Middle frontal gyrus (tissue), 1 donor: ENCODE results near the gene TECTA.
"Not testable (repeated sequence)": the region's sequence is repeated elsewhere in the genome, so short reads cannot be mapped to it uniquely, and the experiment has no call there.

Experiments
- DNase-seq: peaks from one replicate; pipeline ENCODE4 v3.0.0-alpha.2; 2015; ENCODE audit warnings: low spot score; ENCODE audit errors: extremely low spot score

Gene TECTA

GRCh38 chr11:121163658-121164308, 62.7 kb downstream of the TECTA start:
- no peak for DNase-seq

DNA sequence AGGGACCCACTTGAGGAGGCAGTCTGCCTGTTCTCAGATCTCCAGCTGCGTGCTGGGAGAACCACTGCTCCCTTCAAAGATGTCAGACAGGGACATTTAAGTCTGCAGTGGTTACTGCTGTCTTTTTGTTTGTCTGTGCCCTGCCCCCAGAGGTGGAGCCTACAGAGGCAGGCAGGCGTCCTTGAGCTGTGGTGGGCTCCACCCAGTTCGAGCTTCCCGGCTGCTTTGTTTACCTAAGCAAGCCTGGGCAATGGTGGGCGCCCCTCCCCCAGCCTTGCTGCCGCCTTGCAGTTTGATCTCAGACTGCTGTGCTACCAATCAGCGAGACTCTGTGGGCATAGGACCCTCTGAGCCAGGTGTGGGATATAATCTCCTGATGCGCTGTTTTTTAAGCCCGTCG, 76.6 kb downstream of the TECTA start:
- not testable (repeated sequence) for DNase-seq

DNA sequence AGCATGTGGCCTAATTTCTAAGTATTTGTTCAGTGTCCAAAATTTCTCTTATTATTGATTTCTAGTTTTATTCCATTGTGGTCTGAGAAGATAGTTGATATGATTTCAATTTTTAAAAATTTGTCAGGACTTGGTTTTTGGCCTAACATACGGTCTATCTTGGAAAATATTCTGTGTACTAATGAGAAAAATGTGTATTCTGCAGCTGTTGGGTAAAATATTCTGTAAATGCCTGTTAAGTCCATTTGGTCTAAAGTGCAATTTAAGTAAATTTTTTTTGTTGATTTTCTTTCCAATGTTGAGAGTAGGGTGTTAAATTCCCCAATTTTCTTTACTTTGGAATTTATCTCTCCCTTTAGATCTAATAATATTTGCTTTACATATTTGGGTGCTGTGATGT, 78.3 kb downstream of the TECTA start:
- no peak for DNase-seq

DNA sequence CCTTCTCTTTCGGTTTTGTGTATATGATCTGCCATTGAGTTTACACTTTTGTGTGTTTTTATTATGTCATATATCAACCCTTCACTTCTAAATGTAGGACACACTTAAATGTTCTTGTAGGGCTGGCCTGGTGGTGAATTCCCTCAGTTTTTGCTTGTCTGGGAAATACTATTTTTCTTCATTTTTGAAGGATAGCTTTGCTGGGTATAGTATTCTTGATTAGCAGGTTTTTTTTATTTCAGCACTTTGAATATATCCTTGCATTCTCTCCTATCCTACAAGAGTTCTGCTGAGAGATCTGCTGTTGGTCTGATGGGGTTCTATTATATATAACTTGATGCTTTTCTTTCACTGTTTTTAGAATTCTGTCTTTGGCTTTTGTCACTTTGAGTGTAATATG, 79.1 kb downstream of the TECTA start:
- no peak for DNase-seq

DNA sequence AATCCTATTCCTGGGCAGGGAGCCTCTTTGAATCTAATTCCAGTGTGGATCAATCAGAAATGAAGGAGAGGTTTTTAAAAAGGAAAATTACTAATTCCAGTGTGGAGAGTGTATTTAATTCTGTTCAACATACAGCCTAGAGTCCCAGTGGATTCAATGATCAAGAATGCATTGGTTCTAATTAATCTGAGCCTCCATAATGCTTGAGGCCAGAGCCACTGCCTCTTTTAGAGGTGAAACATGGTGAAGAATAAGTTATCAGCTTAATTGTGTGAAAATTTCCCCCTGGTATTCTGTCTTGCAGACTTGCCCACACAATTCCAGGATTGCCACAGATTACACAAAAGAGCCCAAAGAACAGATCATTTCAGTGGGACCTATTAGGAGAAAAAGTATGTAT, 87.7 kb downstream of the TECTA start:
- no peak for DNase-seq

DNA sequence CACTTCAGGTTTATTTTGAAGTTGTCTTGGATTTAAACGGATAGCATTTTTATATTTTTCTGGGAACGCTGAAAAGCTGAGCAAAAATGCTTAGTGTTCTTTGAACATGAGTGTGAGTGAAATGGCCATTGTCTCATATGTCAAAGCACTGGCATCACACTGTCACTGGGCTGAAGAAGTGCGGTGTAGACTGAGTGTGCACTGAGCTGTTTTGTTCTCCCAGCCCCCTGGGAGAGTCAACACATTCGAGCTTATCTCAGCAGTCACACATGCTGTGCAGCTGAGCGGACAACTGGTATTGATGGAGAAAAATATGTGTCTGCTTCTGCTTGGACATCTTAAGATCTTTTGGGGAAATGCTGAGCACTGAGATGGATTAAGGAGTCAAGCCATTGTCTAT, 90.8 kb downstream of the TECTA start:
- no peak for DNase-seq

DNA sequence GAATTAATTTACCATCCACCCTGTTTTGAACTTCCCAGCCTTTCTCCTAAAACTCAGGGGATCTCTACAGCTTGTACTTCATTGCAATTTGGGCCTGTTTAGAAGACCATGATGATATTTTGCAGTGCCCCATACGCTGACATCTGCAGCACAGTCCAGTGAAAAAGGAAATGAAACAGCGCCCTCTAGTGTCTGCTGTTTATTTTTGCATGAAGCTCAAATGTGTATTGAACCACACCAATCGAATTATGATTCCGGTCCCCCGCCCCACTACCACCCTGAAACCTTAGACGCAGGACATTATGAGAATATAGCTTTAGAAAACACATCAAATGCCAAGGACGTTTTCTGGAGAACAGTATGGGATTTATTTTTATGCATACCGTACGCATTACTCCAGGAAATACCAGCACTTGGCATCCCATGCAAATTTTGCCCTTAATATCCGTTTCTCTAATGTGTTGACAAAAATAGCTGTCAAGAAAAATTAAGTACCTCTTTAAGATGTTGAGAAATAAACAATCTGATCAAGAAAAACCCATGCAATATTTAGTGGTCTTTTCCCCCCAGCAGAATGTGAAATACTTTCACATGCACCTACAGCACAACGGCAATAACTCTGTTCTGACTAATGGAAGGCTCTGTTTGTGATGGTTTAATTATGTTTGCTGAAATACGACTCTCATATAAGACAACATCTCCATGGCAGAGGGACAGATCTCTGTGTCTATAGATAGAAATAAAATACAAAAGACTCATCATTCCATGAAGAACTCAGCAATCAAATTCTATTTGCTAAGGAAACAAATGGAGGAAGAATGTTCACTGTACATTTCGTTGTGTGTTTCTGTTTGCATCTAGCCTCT, 93.9 kb downstream of the TECTA start:
- no peak for DNase-seq

DNA sequence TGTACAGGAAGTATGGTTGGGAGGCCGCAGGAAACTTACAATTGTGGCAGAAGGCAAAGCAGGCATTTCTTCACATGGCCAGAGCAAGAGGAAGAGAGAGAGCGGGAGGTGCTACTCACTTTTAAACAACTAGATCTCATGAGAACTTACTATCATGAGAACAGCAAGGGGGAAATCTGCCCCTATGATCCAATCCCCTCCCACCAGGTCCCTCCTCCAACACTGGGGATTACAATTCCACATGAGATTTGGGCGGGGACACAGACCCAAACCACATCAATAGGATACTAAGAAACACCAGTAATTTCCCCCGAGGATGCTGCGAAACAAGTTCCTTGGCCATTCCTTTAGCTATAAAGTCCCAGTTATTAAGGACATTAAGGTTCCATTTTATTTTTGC, 97.4 kb downstream of the TECTA start:
- DNase-seq = no peak

- DNase-seq = no peak
Measured at GRCh38 chr11:121199516-121199915, 98.5 kb downstream of the TECTA start.

GRCh38 chr11:121206810-121207209, 105.8 kb downstream of the TECTA start:
- DNase-seq = no peak

GRCh38 chr11:121207485-121208115, 106.6 kb downstream of the TECTA start:
- no peak for DNase-seq

DNA sequence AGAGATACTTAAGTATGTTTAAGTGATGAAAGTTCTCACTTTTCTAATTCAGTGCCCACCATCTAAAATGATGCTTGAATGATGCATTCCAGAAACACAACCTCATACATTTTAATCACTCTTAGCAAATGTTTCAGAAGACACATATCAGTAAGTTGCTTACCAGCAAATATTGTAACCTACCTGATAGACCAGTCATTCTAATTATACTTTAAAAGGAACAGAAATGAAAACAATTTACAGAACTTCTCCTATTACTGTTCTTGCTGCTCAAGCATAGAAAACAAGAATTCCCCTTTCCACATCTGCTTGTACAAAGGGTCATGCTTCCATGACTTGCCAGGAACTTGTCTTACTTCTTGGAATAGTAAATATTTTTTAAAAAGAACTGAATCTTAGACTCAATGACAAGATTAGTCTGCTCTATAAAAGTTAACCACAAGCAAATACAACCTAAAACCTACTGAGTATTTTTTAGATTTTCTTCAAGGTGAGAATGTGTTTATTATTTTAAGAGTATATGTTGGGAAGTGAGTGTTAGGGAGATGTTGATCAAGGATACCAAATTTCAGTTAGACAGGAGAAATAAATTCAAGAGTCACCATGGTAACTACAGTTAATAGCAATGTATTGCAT, 109.5 kb downstream of the TECTA start:
- no peak for DNase-seq

DNA sequence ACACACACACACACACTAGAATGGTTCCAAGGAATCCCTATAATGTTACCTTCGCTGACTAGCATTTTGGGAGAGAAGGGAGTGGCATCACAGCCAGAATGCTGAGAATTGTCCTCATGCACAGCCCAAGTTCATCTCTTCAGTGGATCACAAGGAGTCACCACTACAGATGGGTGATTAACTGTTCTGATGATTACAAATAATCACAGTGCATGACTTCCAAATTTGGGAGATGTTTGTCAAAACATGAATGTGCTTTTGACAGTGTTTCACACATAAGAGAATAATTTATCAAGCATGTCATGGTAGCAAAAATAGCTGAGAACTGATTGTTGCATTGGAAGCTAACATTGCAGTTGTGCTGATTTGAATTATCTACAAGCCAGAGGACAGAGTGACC, 110.6 kb downstream of the TECTA start:
- no peak for DNase-seq

DNA sequence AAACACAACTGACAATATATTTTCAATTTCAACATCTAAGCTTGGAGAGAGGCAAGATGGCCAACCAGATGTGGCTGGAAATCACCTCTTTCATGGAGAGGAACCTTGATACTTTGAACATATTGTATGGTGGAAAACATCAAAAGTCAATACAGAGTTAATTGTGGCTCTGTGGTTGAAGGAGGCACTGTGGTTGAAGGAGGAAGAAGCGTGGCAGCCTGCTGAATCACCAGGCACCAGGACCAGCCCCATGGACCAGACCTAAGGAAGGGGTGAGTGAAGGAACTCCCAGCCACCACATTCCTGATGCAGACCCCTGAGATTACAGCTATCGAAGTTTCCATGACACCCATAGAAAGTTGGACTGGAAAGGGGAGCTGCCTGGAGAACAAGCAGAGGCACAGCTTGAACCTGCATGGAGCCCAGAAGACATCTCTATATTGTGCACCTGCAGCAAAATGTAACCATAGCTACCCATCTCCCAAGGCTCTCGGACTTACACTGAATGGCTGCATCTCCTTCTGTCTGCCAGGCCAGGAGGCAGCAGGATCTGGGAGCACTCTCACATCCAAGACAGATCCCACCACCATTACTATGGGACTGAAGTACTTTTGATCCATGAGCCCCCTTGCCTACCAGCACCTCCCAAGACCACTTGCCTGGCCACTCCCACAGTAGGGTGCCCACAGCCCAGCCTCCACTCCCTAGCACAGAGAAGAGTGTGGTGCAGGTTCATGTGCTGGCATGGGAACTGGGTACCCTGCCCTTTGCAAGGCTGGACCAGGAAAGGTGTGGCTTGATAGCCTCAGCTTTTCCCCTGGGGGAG, 111.7 kb downstream of the TECTA start:
- DNase-seq = no peak

GRCh38 chr11:121213362-121213893, 112.4 kb downstream of the TECTA start:
- DNase-seq = no peak

GRCh38 chr11:121214861-121215260, 113.8 kb downstream of the TECTA start:
- DNase-seq = no peak

GRCh38 chr11:121221496-121222200, 120.6 kb downstream of the TECTA start:
- DNase-seq = no peak

DNA sequence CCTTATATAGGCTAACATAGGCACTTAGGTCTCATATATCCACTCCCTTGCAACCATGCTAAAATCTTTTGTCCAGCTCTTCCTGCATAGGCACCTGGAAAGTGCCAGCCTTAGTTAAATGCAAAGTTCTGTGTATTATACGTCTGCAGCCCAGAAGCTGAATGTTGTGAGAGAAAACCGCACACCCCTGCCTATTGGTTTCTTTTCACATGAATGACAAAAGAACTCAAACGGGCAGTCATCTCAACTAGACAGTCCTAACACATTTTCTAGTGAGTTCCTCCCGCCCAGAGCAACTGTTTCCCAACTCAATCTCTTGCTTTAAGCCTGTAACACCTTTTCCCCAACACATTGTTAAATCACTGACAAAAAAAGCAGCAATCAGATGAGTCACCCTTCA, 122.1 kb downstream of the TECTA start:
- DNase-seq = no peak

GRCh38 chr11:121225382-121225781, 124.3 kb downstream of the TECTA start:
- no peak for DNase-seq
